Hindlimb muscle (tissue), 1 donor: Measurements from ENCODE around the gene LYRM4. TPM values are rescaled to one million over a fixed set of nuclear protein-coding genes. Genes with fewer than 3 reads are reported as not detected.
"Not testable (repeated sequence)": the region's sequence is repeated elsewhere in the genome, so short reads cannot be mapped to it uniquely, and the experiment has no call there.

ENCODE experiments used
- DNase-seq: peaks from one replicate; pipeline ENCODE4 v3.0.0-alpha.2; 2013
- polyA plus RNA-seq: library from polyadenylated mRNA; unstranded; fragments of 120-200 nt; gene quantifications from one replicate; pipeline ENCODE4 v1.2.1, GENCODE V29; 2013; ENCODE audit not compliant: insufficient read length

Gene LYRM4
- polyA plus RNA-seq, 1 donor = 20.5 TPM

GRCh38 chr6:5073992-5074391, 186.8 kb downstream of the LYRM4 start:
- no peak for DNase-seq

GRCh38 chr6:5072440-5072839, 188.3 kb downstream of the LYRM4 start:
- no peak for DNase-seq

GRCh38 chr6:5071216-5071615, 189.5 kb downstream of the LYRM4 start:
- DNase-seq = no peak

DNA sequence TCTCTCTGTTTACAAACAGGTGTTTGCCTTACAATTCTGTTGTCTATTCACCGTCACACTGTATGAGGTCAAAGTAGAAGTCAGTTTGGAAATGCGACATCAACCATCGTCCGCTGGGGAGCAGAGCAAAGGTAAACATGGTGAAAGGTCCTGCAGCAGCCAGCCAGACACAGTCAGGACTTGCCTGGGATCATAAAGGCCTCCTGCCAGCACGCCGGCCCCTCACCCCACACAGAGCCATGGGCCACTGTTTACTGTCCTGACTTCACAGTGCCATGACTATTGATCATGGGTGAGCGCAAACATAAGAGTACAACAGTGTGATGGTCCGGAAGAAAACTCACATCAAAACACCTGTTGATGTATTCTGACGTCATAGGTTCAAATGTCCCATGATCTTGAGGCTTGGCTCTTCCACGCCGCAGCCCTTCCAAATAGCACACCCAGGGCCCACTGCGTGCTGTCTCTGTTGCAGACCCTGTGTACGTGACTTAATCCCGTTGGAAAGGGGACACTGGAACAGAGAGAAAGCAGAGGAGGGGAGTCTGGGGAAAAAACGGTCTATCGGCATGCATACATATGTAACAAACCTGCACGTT, 192.5 kb downstream of the LYRM4 start:
- DNase-seq = no peak

DNA sequence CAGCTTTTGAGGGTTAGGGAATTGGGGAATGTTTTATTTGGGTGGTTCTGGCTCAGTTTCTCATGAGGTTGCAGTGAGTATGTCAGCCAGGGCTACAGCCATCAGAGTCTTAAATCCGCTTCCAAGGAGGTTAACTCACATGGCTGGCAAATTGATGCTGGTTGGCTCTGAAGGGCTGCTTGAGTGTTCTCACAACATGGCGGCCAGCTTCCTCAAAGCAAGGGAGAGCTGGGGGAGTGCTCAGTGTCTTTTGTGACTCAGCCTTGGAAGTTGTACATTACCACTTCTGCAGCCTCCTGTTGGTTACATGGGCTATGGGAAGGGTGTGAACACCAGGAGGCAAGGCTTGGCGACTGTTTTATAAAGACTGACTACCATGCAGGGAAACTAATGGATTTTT, 193.4 kb downstream of the LYRM4 start:
- no peak for DNase-seq

- DNase-seq = no peak
Measured at GRCh38 chr6:5066456-5067093, 194.2 kb downstream of the LYRM4 start.

GRCh38 chr6:5063617-5064016, 197.1 kb downstream of the LYRM4 start:
- no peak for DNase-seq

DNA sequence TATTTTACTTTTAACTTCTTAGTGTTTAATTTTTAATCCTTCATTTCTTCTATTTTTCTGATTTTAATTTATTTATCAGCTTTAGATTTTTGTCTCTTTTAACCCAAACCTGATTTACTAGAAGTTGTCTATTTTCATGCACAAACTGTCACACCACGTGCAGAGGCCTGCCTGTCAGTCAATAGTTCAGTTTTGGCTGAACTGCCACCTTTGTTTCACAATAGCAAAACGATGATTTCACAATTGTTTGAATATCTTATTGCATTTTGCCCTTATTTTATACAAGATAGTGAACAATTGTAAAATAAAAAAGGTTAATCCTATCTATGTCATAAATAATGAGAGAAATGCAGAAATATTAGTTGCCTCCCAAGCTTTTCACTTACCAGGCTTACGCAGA, 199.6 kb downstream of the LYRM4 start:
- no peak for DNase-seq

DNA sequence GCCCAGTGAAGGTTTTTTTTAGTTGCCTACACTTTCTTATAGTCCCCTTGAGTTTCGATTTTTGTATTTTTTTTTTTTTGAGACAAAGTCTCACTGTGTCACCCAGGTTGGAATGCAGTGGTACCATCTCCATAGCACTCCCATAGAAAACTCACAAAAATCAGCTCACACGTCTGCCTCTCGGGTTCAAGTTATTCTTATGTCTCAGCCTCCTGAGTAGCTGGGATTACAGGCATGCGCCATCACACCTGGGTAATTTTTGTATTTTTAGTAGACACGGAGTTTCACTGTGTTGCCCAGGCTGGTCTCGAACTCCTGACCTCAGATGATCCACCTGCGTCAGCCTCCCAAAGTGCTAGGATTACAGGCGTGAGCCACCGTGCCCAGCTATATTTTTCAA, 200.3 kb downstream of the LYRM4 start:
- not testable (repeated sequence) for DNase-seq

DNA sequence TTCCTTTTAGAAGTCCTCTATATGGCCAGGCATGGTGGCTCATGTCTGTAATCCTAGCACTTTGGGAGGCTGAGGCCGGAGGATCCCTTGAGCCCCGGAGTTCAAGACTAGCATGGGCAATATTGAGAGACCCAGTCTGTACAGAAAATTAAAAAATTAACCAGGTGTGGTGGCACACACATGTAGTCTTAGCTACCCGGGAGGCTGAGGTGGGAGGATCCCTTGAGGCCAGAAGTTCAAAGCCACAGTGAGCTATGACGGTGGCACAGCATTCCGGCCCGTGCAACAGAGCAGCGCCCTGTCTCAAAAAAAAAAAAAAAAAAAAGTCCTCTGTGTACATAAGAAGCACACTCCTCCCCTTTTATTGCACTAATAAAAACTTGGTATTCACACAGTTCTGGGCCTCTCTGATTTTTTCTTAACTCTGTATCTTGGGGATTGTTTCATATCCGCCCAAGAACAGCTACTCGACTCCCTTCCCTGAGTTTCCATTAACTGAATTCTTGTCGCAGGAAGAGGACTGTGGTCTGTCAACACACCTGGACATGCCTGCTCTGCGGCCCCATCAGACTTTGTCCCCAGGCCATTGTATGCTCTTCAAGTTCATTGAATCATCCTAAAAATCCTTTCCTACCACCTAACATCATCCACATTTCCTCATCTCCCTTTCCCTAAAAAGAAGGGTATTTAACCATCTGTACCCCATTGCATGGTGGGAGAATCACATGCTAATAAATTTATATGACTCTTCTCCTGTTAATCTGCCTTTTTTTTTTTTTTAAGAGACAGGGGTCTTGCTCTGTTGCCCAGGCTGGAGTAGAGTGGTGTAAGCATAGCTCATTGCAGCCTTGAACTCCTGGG, 201.5 kb downstream of the LYRM4 start:
- DNase-seq = no peak

Other genes with a start within 250 kb of the LYRM4 start
- gene PPP1R3G, start 175.6 kb downstream of the LYRM4 start, polyA plus RNA-seq = 1.9 TPM
- gene FARS2, start 563 bp upstream of the LYRM4 start, polyA plus RNA-seq = 12.0 TPM